ENCODE results near the gene SIVA1.

Gene SIVA1

DNA sequence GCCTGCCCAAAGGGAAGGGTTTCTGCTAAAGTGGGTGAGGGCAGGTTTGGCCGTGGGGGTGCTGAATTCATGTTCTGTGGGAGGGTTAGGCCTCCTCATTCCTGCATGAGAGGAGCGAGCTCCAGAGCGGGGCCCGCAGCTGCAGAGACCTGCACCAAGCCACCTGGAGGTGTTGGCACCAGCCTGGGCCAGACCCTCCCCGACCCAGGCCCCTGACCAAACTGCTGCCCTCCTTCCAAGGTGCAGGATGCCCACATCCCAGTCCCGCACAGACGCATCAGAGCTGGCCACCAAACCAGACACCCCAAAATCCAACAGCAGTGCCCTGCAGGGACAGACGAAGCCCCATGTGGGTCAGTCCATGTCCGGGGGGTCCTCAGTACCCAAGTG, 18.4 kb upstream of the SIVA1 start (continued):
- TF ChIP-seq HOXD13 (CRISPR knock-in tag; IDR thresholded peaks at IDR 0.05; ENCODE audit: borderline replicate concordance) (no peak), ZFHX2 (tag by site-specific recombination; conservative IDR thresholded peaks at IDR 0.05) (no peak)

DNA sequence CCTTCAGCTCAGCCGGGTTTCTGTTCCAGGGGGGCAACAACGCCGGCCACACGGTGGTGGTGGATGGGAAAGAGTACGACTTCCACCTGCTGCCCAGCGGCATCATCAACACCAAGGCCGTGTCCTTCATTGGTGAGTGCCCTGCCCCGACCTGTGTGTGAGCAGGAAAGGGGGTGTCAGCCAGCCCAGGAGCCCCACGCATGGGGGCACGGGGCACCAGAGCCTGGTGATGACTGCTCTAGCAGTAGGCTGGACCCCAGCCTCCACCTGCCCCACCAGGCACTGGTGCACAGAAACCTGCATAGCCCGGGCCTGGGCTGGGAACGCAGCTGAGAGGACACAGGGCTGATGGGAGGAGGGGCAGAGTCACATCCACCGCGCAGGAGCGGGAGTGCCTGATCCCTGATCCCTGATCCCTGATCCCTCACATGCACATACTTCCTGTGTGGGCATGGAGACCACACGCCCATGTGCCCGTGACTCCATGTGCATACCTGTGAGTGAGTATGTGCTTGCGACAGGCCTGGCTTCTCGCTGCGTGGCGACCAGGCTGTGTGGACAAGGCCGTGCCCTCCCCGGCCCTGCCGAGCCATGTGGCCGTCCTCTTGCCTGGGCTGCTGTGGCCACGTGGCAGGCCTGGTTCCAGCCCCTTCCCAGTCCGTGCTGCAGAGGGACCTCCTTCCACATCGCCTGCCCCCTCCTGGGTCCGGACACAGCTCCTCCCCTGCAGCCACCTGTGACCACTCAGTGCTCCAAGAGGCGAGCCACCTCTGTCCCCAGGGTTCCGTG, 17.8 kb upstream of the SIVA1 start:
- POLR2A ChIA-PET = no interaction called here
- CTCF ChIA-PET = interaction anchor here (0.5 to 0.6 kb wide), 2 partner anchors 47 to 87 kb away, joined by 3 to 4 read pairs; no protein-coding TSS in a partner anchor
- Histone ChIP-seq H3K9me3 (ENCODE audit: control insufficient read depth, insufficient read depth, low read depth, low read length) (no peaks in the 10 kb centered on the region), H3K4me3 (ENCODE audit: low read depth, low read length) (no peak overlapping the region), H3K36me3 (ENCODE audit: control insufficient read depth in 2 of 2, insufficient read depth in 1 of 2, low read length in 2 of 2) (no peaks in the 10 kb centered on the region), H3K4me1 (ENCODE audit: control insufficient read depth, insufficient read depth, low read length) (no peaks in the 10 kb centered on the region), H3K27ac (ENCODE audit: extremely low read depth, low read depth, low read length) (no peak overlapping the region)
- no peak for TF ChIP-seq ZNF202 (tag by site-specific recombination; IDR thresholded peaks at IDR 0.05; ENCODE audit: borderline replicate concordance)
- no peak for TF ChIP-seq ZNF791 (tag by site-specific recombination; IDR thresholded peaks at IDR 0.05)
- TF ChIP-seq ZNF146 (tag by site-specific recombination; IDR thresholded peaks at IDR 0.05) = no peak
- TF ChIP-seq TRIM28 (IDR thresholded peaks at IDR 0.05; ENCODE audit: borderline replicate concordance, low read length) = no peak
- TF ChIP-seq, protein P1, sequence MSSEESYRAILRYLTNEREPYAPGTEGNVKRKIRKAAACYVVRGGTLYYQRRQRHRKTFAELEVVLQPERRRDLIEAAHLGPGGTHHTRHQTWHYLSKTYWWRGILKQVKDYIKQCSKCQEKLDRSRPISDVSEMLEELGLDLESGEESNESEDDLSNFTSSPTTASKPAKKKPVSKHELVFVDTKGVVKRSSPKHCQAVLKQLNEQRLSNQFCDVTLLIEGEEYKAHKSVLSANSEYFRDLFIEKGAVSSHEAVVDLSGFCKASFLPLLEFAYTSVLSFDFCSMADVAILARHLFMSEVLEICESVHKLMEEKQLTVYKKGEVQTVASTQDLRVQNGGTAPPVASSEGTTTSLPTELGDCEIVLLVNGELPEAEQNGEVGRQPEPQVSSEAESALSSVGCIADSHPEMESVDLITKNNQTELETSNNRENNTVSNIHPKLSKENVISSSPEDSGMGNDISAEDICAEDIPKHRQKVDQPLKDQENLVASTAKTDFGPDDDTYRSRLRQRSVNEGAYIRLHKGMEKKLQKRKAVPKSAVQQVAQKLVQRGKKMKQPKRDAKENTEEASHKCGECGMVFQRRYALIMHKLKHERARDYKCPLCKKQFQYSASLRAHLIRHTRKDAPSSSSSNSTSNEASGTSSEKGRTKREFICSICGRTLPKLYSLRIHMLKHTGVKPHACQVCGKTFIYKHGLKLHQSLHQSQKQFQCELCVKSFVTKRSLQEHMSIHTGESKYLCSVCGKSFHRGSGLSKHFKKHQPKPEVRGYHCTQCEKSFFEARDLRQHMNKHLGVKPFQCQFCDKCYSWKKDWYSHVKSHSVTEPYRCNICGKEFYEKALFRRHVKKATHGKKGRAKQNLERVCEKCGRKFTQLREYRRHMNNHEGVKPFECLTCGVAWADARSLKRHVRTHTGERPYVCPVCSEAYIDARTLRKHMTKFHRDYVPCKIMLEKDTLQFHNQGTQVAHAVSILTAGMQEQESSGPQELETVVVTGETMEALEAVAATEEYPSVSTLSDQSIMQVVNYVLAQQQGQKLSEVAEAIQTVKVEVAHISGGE (tag by site-specific recombination; conservative IDR thresholded peaks at IDR 0.05; ENCODE audit: low read depth) = no peak
- no peak for TF ChIP-seq ZNF184 (tag by site-specific recombination; IDR thresholded peaks at IDR 0.05)
- TF ChIP-seq ZNF404 (tag by site-specific recombination; IDR thresholded peaks at IDR 0.05) = no peak
- no peak for TF ChIP-seq ZNF514 (tag by site-specific recombination; IDR thresholded peaks at IDR 0.05)
- peak; percentile 97 for TF ChIP-seq ZNF600 (tag by site-specific recombination; IDR thresholded peaks at IDR 0.05)
- TF ChIP-seq ZNF214 (tag by site-specific recombination; IDR thresholded peaks at IDR 0.05; ENCODE audit: borderline replicate concordance) = no peak
- peak; percentile 35; the same call in 1 of the 2 replicates for TF ChIP-seq ZBTB48 (tag by site-specific recombination; IDR thresholded peaks at IDR 0.05)
- TF ChIP-seq, protein P2, sequence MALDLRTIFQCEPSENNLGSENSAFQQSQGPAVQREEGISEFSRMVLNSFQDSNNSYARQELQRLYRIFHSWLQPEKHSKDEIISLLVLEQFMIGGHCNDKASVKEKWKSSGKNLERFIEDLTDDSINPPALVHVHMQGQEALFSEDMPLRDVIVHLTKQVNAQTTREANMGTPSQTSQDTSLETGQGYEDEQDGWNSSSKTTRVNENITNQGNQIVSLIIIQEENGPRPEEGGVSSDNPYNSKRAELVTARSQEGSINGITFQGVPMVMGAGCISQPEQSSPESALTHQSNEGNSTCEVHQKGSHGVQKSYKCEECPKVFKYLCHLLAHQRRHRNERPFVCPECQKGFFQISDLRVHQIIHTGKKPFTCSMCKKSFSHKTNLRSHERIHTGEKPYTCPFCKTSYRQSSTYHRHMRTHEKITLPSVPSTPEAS (tag by site-specific recombination; IDR thresholded peaks at IDR 0.05) = no peak
- TF ChIP-seq ZSCAN30 (tag by site-specific recombination; IDR thresholded peaks at IDR 0.05) = no peak
- no peak for TF ChIP-seq YY1 (tag by site-specific recombination; IDR thresholded peaks at IDR 0.05)
- TF ChIP-seq ZNF239 (tag by site-specific recombination; IDR thresholded peaks at IDR 0.05) = no peak
- no peak for TF ChIP-seq ZNF248 (tag by site-specific recombination; IDR thresholded peaks at IDR 0.05)
- no peak for TF ChIP-seq MZF1 (tag by site-specific recombination; IDR thresholded peaks at IDR 0.05; ENCODE audit: borderline replicate concordance)
- TF ChIP-seq REPIN1 (tag by site-specific recombination; IDR thresholded peaks at IDR 0.05; ENCODE audit: low read depth) = no peak
- TF ChIP-seq ZBTB17 (tag by site-specific recombination; IDR thresholded peaks at IDR 0.05) = peak; percentile 19; the same call in 1 of the 2 replicates
- TF ChIP-seq, protein P3, sequence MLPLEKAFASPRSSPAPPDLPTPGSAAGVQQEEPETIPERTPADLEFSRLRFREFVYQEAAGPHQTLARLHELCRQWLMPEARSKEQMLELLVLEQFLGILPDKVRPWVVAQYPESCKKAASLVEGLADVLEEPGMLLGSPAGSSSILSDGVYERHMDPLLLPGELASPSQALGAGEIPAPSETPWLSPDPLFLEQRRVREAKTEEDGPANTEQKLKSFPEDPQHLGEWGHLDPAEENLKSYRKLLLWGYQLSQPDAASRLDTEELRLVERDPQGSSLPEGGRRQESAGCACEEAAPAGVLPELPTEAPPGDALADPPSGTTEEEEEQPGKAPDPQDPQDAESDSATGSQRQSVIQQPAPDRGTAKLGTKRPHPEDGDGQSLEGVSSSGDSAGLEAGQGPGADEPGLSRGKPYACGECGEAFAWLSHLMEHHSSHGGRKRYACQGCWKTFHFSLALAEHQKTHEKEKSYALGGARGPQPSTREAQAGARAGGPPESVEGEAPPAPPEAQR (tag by site-specific recombination; IDR thresholded peaks at IDR 0.05) = no peak
- peak; percentile 25; the same call in 1 of the 2 replicates for TF ChIP-seq SCRT2 (tag by site-specific recombination; IDR thresholded peaks at IDR 0.05)
- TF ChIP-seq ZNF555 (tag by site-specific recombination; conservative IDR thresholded peaks at IDR 0.05) = no peak
- TF ChIP-seq, protein P4, sequence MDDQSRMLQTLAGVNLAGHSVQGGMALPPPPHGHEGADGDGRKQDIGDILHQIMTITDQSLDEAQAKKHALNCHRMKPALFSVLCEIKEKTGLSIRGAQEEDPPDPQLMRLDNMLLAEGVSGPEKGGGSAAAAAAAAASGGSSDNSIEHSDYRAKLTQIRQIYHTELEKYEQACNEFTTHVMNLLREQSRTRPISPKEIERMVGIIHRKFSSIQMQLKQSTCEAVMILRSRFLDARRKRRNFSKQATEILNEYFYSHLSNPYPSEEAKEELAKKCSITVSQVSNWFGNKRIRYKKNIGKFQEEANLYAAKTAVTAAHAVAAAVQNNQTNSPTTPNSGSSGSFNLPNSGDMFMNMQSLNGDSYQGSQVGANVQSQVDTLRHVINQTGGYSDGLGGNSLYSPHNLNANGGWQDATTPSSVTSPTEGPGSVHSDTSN (CRISPR knock-in tag; IDR thresholded peaks at IDR 0.05) = no peak
- TF ChIP-seq ZFP3 (tag by site-specific recombination; IDR thresholded peaks at IDR 0.05; ENCODE audit: low read depth) = no peak
- TF ChIP-seq ZFP37 (tag by site-specific recombination; IDR thresholded peaks at IDR 0.05) = no peak
- TF ChIP-seq ZNF341 (tag by site-specific recombination; IDR thresholded peaks at IDR 0.05; ENCODE audit: low read depth) = no peak
